ENCODE results near the gene UBASH3A.

DNA sequence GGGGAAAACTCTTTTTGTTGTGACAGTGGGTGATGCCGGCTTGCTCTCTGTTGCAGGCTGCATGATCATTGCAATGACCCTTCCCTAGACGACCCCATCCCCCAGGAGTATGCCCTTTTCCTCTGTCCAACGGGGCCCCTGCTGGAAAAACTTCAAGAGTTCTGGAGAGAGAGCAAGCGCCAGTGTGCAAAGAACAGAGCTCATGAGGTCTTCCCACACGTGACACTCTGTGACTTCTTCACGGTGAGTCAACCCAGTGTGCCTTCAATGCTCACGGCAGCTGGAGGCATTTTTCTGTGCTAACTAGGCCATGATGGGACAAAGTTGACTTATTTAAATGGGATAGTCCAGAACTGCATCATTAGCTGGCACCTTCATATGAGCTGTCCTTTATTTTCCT lies 5.7 kb downstream of the UBASH3A start:
- no peak for TF ChIP-seq POLR2A (IDR thresholded peaks at IDR 0.05)
- TF ChIP-seq, protein P1, sequence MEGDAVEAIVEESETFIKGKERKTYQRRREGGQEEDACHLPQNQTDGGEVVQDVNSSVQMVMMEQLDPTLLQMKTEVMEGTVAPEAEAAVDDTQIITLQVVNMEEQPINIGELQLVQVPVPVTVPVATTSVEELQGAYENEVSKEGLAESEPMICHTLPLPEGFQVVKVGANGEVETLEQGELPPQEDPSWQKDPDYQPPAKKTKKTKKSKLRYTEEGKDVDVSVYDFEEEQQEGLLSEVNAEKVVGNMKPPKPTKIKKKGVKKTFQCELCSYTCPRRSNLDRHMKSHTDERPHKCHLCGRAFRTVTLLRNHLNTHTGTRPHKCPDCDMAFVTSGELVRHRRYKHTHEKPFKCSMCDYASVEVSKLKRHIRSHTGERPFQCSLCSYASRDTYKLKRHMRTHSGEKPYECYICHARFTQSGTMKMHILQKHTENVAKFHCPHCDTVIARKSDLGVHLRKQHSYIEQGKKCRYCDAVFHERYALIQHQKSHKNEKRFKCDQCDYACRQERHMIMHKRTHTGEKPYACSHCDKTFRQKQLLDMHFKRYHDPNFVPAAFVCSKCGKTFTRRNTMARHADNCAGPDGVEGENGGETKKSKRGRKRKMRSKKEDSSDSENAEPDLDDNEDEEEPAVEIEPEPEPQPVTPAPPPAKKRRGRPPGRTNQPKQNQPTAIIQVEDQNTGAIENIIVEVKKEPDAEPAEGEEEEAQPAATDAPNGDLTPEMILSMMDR (IDR thresholded peaks at IDR 0.05 in 4 of 5, conservative IDR thresholded peaks at IDR 0.05 in 1 of 5): no peak

All from gastrocnemius medialis (tissue), 4 donors.